HG03025 (cell line): Measurements from ENCODE around the gene SLC41A3.
"Not testable (repeated sequence)": the region's sequence is repeated elsewhere in the genome, so short reads cannot be mapped to it uniquely, and the experiment has no call there.

ENCODE experiments used
- ATAC-seq: cut with Tn5 transposase; IDR thresholded peaks from one replicate; pipeline ENCODE4 v1.9.1; 2021; ENCODE audit warnings: mild to moderate bottlenecking, moderate library complexity; ENCODE audit not compliant: unreplicated experiment, low FRiP score

SLC41A3 gene

GRCh38 chr3:126056681-126057500 is 27.0 kb downstream of the SLC41A3 start:
- ATAC-seq = no peak

DNA sequence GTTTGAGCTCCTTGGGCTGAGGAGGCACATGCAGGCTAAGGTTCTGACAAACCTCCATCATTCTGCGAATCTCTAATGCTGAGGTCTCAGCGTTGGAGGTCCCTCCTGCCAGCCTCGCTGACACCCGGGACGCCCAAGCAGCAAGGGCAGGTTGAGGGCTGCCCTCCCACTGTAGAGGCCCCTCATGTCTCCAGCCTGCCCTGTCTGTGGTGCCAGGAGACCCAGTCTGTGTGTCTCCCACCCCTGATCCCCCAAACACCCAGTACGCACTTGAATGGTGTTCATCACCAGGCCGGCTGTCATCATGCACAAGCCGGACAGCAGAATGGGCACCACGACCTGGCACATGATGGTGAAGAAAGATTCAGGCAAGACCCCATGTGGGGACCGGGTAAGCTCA is 27.8 kb downstream of the SLC41A3 start:
- no peak for ATAC-seq

- no peak for ATAC-seq
Observed at GRCh38 chr3:126054870-126055269, 29.1 kb downstream of the SLC41A3 start.

GRCh38 chr3:126053949-126054569 is 29.9 kb downstream of the SLC41A3 start:
- no peak for ATAC-seq

GRCh38 chr3:126053513-126053912 is 30.4 kb downstream of the SLC41A3 start:
- ATAC-seq = no peak

GRCh38 chr3:126052196-126053058 is 31.5 kb downstream of the SLC41A3 start:
- ATAC-seq = no peak

DNA sequence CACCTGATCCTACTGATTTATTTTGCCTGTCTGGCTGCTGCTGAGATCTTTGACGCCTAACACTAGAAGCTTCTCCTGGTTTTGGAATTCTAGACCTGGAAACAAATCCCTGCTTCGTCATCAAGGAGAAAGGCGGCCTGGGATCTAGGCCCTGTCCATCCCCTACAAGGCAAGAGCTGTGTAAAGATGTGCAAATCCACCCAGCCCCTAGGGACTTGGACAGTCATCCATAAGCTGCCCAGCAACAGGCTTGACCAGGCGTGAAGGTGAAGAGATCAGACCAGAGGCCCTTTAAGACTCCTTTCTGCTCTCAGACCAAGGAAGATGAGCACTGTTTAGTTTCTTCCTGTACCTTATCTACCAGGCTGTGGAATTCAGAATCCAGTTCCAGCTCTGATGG is 32.2 kb downstream of the SLC41A3 start:
- no peak for ATAC-seq

DNA sequence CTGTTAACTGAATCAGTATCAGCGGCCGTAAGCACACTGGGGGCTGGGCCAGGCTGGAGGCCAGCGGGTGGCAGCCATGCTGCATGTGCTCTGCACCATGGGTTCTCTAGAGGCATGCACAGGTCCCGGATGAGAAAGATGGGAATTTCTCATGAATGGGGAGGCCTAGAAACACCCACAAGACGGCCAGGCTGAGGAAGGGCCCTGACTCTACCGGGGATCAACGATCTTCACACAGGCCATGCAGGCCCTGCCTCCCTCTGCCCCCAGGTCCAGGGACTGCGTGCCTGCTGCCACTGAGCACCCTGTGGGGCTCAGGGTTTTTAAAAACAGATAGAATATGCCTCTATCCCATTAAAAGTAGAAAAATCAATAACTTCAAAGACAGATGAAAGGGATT is 32.7 kb downstream of the SLC41A3 start:
- ATAC-seq = no peak

DNA sequence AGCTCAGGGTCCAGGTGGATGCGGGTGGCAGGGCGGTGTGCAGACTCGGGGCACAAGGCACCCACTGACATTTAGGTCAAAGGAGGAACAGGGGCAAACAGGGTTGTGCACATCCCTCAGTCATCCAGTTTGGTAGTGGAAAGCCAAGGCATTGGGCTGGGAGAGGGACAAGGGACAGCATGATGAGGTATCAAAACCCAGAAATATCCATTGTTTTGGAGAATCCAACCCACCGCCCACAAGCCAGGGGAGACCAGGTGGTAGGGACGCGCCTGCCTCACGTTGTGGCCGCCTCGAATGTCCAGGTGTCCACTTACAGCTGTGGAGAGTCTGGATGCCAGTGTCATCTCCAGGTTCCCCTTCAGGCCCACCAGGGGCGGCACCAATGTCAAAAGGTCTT is 33.3 kb downstream of the SLC41A3 start:
- no peak for ATAC-seq

GRCh38 chr3:126050050-126050392 is 33.9 kb downstream of the SLC41A3 start:
- no peak for ATAC-seq

DNA sequence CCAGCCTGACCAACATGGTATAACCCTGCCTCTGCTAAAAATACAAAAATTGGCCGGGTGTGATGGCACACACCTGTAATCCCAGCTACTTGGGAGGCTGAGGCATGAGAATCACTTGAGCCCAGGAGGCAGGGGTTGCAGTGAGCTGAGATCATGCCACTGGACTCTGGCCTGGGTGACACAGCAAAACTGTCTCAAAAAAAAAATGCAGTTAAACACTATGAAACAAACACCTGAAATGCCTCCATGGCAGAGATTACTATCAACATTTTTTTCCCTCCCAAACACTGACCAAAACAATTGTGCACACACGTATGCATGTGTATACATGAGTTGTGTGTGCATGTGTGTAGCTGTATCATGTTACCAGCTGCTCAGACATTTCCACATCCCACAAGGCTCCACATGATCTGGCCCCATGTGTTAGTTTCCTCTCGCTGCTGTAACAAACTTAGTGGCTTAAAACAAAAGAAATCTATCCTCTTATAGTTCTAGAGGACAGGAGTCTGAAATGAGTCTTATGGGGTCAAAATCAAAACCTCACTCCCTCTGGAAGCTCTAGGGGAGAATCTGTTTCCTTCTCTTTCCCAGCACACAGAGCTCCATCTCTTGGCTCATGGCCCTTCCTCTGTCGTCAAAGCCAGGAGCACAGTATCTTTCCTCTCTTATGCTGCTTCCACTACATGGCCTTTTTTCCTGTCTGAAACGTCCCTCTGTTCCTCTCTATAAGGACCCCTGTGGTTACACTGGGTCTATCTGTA is 34.5 kb downstream of the SLC41A3 start:
- ATAC-seq = no peak

- no peak for ATAC-seq
Observed at GRCh38 chr3:126040386-126040785, 43.5 kb downstream of the SLC41A3 start.

GRCh38 chr3:126039870-126040269 is 44.1 kb downstream of the SLC41A3 start:
- ATAC-seq = no peak

- not testable (repeated sequence) for ATAC-seq
Observed at GRCh38 chr3:126038791-126039190, 45.1 kb downstream of the SLC41A3 start.

GRCh38 chr3:126036056-126036549 is 47.8 kb downstream of the SLC41A3 start:
- no peak for ATAC-seq

DNA sequence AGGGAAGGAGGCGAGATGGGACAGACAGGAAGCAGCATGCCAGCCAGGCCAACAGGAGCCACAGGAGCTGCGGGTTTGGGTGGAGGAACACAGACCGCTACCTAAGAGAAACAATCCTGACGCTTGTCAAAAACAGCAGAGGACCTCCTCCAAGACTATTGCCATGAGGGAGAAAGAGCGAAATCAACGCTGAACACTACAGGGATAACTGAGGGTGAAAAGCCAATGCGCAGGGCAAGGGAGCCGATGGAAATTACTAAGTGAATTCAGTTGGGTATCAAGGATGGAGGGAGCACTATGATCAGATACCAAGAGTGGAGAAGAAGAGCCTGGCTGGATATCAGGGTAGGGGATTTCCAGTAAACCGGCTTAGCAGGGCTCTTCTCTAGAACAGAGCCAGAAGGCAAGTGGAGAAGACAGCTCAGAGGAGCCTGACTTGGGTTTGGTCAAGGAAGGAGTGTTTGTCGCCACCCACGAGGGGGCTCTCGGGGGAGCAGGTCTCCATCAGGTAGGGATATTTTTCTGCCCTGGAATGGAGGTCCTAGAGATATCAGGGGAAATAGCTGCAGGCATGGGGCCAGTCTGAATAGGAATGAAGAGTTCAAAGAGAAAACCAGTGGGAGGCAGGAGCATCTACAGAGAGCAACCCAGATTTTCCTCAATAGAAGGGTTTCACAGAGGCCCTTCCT is 48.4 kb downstream of the SLC41A3 start:
- ATAC-seq = no peak

DNA sequence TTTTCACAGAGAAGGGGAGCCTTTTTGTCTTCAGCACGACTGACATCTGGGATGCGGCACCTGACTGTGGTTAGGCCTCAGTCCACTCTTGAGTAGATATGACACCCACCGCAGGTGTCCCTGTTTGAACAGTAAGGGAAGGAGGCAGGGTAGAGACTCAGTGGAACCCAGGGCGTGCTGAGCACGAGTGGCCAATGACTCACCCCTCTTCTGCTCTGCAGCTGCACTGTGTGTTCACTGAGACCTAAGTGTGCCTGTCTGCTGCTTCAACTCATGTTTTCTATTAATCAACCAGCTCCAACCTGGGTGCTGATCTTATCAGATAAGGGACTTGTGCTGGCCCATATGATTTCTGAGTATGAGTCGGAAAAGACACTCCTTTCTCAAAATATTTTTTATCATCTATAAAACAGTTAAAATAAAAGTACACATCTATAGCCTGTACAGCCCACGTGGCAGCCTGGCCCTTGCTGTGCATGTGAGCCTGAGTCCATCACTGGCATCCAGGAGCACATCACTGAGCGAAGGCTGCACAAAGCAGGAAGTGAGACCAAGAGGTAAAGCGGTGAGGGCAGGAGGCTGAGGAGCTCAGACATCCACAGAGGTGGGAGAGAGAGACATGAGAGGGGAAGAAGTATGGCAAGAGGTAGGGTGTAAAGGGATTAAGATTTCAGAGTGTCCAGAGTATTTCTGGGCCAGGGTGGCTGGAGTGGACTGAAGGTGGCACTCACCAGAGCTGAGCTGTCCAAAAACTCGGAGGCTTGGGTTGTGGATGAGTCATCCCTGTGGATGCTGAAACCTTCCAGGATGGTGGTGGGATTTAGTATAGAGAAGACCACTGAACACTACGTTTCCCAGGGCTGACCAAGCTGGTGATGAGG is 49.2 kb downstream of the SLC41A3 start:
- ATAC-seq = no peak

DNA sequence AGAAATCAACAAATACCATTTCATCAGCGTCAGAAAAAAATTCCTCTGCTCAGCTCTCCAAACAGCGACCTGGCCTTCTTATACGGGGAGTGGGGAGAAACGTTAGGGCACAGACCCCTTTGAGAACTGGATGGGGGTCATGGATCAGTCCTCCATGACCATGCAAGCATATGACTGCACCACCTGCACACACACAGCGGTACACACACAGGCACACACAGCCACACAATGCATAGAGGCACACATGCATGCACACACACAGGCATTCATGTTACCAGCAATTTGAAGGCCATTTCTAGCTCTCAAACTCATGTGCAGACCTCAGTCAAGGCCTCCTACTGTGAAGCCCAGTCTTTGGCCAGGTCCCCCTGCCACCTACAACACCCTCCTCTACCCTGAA is 50.2 kb downstream of the SLC41A3 start:
- ATAC-seq = no peak
